EH (cell line): ENCODE results near the gene HOMER2.
"Not testable (repeated sequence)": the region's sequence is repeated elsewhere in the genome, so short reads cannot be mapped to it uniquely, and the experiment has no call there.

ENCODE experiments used
- DNase-seq: peaks from one replicate; pipeline ENCODE4 v3.0.0-alpha.2; 2015; ENCODE audit warnings: low read depth

Gene HOMER2

GRCh38 chr15:82964890-82965289 is 12.4 kb upstream of the HOMER2 start:
- DNase-seq: no peak

GRCh38 chr15:82963471-82964341 is 11.2 kb upstream of the HOMER2 start:
- no peak for DNase-seq

GRCh38 chr15:82960766-82961165 is 8.2 kb upstream of the HOMER2 start:
- DNase-seq: no peak

GRCh38 chr15:82959423-82959822 is 6.9 kb upstream of the HOMER2 start:
- DNase-seq: no peak

GRCh38 chr15:82958638-82959037 is 6.1 kb upstream of the HOMER2 start:
- DNase-seq: no peak

GRCh38 chr15:82951472-82952157 is 905 bp downstream of the HOMER2 start:
- peak; percentile 5 for DNase-seq

- no peak for DNase-seq
Observed at GRCh38 chr15:82950746-82951370, 1.7 kb downstream of the HOMER2 start.

GRCh38 chr15:82950295-82950694 is 2.2 kb downstream of the HOMER2 start:
- DNase-seq: no peak

- DNase-seq: no peak
Observed at GRCh38 chr15:82946155-82946701, 6.3 kb downstream of the HOMER2 start.

- DNase-seq: no peak
Observed at GRCh38 chr15:82945326-82945725, 7.2 kb downstream of the HOMER2 start.

- no peak for DNase-seq
Observed at GRCh38 chr15:82944821-82945220, 7.7 kb downstream of the HOMER2 start.

- DNase-seq: no peak
Observed at GRCh38 chr15:82944056-82944455, 8.5 kb downstream of the HOMER2 start.

- DNase-seq: no peak
Observed at GRCh38 chr15:82943176-82943575, 9.3 kb downstream of the HOMER2 start.

GRCh38 chr15:82942691-82943090 is 9.8 kb downstream of the HOMER2 start:
- no peak for DNase-seq

- DNase-seq: not testable (repeated sequence)
Observed at GRCh38 chr15:82939678-82940077, 12.8 kb downstream of the HOMER2 start.

- no peak for DNase-seq
Observed at GRCh38 chr15:82937712-82938058, 14.8 kb downstream of the HOMER2 start.

- DNase-seq: peak; percentile 38
Observed at GRCh38 chr15:82936966-82937711, 15.4 kb downstream of the HOMER2 start.

- DNase-seq: no peak
Observed at GRCh38 chr15:82935382-82935781, 17.1 kb downstream of the HOMER2 start.

- no peak for DNase-seq
Observed at GRCh38 chr15:82934100-82934880, 18.2 kb downstream of the HOMER2 start.

- no peak for DNase-seq
Observed at GRCh38 chr15:82933576-82933975, 18.9 kb downstream of the HOMER2 start.

- no peak for DNase-seq
Observed at GRCh38 chr15:82931221-82931620, 21.3 kb downstream of the HOMER2 start.
